SKM-1 (cell line): ENCODE data around the gene CCNYL1.
"Not testable (repeated sequence)": the region's sequence is repeated elsewhere in the genome, so short reads cannot be mapped to it uniquely, and the experiment has no call there.

Experiments used
- DNase-seq: peaks from one replicate; lab custom pipeline; 2025; ENCODE audit not compliant: unreplicated experiment; lab: John Stamatoyannopoulos, UW

CCNYL1 gene

DNA sequence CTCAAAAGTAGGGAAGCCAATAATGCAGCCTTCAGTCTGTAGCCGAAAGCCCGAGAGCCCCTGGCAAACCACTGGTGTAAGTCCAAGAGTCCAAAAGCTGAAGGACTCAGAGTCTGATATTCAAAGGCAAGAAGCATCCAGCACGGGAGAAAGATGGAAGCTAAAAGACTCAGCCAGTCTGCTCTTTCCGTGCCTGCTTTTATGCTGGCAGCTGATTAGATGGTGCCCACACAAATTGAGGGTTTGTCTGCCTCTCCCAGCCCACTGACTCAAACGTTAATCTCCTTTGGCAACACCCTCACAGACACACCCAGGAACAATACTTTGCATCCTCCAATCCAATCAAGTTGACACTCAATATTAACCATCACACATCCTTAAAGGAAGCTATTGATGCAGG lies 14.5 kb upstream of the CCNYL1 start:
- DNase-seq = not testable (repeated sequence)

- no peak for DNase-seq
Measured at GRCh38 chr2:207697411-207697810, 14.0 kb upstream of the CCNYL1 start.

- DNase-seq = no peak
Measured at GRCh38 chr2:207698301-207698700, 13.1 kb upstream of the CCNYL1 start.

- no peak for DNase-seq
Measured at GRCh38 chr2:207704078-207704477, 7.4 kb upstream of the CCNYL1 start.

DNA sequence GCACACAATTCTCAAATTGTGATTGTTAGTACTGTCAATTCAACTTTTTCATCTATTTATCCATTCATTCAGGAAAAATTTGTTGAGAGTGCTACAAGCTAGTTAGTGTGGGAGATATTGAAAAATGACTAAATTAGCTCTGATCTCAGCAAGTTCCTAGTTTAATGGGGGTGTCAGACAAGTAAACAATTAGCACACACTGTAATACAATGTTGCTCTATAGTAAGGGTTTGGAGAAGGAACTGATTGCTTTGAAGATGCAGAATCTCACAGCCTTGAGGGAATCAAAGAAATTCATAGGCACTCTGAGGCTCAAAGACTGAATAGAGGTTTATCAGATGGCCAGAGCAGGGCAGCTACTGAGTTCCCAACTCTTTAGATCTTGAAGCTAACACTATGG lies 6.8 kb upstream of the CCNYL1 start:
- DNase-seq = no peak

DNA sequence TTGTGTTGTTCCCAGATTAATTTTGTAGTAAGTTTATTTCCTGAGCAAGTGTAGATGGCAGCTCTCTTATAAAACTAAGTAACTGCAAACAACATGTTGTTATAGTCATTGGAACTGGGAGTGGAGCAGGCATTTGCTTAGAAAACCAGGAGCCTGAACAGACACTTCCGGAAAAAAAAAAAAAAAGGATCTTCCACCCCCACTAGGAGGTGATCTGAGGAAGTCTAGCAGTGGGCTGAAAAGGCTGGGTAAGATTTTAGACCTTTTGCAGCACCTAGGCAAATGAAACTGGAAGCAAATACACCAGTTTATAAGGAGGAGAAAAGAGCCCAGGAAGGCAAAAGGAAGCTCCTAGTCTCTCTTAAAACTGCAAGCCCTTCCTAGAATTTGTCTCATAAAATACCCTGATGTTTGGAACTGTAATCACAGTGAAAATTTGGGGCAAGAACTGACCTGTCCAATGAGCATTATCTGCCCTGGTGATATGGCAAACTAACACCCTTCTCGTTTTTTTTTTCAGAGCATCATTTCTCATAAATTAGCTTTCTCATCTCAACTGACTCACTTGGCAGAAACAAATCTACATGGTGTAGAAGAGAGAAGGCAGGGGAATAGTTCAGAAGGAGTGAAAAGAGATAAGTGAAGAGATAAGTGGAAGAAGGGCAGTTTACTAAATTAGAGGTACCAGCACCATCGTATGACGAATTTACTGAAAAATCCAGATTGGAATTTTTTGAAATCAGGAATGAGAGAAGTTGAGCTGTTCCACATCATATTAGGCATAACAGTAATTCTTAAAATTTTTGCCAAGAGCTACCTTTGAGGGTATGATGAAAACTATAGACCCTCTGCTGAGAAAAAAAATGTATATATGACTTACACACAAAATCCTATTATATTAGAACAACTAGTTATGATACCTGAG lies 4.2 kb upstream of the CCNYL1 start:
- DNase-seq = no peak

GRCh38 chr2:207711750-207712530 lies 500 bp downstream of the CCNYL1 start:
- DNase-seq = no peak

DNA sequence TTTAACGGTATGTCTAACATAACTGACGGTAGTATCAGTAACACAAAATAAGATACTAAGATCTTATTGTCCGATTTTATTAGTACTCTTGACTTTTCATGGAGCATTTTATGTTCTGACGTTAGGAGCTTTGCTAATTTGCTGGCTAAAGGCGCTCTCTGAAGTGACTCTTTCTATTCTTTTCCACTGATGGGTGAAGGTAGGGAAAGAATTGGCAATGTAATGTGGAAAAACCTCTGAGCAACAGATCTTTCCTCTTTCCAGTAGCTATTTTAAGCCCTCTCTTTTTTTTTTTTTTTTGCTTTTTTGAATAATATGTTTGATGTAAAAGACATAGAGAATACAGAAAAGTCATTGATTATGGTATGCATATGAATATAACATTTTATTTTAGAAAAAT lies 4.6 kb downstream of the CCNYL1 start:
- DNase-seq = no peak

GRCh38 chr2:207718521-207718920 lies 7.1 kb downstream of the CCNYL1 start:
- no peak for DNase-seq

DNA sequence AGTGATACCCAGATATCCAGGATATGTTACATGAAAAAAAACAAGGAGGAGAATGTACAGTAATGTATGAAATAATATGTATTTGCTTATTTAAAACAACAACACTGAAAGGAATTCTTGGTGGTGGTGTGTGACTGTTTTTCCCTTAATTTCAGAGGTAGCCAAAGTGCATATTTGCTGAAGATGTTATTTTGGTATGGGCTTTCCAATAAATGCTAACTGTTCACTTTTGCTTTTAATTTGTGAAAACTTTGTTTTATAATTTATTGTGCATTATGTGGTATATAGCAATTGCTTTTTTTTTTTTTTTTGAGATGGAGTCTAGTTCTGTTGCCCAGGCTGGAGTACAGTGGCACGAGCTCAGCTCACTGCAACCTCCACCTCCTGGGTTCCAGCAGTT lies 7.6 kb downstream of the CCNYL1 start:
- no peak for DNase-seq

DNA sequence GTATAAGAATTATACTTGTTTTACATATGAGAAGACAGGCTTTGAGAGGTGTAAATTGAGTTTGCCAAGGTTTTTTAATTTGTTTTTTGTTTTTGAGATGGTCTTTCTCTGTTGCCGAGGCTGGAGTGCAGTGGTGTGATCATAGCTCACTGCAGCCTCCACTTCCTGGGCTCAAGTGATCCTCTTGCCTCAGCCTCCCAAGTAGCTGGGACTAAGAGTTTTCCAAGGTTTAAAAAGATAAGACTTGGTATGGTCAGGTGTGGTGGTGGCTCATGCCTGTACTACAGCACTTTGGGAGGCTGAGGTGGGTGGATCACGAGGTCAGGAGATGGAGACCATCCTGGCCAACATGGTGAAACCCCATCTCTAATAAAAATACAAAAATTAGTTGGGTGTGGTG lies 8.2 kb downstream of the CCNYL1 start:
- DNase-seq = not testable (repeated sequence)

- DNase-seq = no peak
Measured at GRCh38 chr2:207720517-207721187, 9.2 kb downstream of the CCNYL1 start.

- DNase-seq = no peak
Measured at GRCh38 chr2:207722773-207723424, 11.5 kb downstream of the CCNYL1 start.

DNA sequence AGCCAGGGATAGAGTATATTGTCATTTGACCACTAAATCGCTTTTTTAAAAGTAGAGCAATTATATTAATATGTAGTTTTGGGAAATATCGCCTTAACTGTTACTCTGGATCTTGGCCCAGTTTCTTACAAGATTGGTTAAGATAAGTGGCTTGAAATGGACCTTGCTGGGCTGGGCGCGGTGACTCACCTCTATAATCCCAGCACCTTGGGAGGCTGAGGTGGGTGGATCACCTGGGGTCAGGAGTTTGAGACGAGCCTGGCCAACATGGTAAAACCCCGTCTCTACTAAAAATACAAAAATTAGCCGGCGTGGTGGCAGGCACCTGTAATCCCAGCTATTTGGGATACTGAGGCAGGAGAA lies 12.0 kb downstream of the CCNYL1 start:
- DNase-seq = not testable (repeated sequence)

GRCh38 chr2:207724113-207724512 lies 12.7 kb downstream of the CCNYL1 start:
- DNase-seq = no peak

DNA sequence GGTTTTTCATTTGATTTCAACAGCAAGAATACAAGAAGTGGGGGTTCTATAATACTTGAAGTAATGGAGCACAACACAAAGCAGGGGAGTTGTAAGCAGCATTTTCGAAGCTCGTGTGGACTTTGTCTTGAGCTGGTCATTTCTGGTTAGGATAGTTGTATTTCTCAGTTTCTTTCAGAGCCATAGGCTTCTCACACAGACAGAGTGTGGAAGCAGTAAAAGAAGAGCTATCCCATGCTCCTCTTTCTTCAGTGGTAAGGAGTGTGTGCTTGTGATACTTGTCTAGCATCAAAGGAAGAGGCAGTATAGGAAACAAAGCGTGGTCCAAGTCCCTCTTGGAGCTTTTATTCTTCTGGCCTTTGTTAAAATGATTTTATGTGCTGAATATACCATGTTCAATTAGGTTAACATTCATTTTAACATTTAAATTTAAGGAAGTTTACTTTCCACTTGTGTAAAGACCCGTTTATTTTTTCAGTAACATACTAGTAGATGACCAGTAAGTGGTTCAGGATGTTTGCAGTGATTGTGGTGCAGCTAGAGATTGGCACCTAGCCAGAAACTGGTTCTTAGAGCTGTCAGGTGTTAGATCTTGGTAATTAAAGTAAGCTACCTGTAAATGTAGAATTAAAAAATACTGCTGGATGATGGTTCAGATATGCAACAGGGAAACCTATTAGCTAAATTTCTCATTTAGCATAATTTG lies 14.6 kb downstream of the CCNYL1 start:
- DNase-seq = no peak

DNA sequence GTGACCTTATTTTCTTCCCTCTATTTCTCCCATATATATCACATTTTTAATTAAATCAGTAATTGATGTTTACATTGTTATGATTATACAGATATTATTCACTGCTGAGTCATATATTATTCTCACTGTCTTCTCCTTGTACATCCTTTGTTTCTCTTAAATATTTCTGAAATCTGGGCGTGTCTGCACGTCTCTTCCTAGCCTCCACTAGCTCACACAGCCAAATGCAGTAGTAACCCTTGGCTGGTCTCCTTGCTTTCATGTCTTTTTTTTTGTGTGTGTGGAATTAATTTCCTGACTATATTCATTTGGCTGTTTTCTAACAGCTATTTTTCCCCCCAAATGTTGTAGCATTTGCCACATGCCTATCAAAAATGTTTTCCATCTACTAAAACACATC lies 15.8 kb downstream of the CCNYL1 start:
- no peak for DNase-seq

DNA sequence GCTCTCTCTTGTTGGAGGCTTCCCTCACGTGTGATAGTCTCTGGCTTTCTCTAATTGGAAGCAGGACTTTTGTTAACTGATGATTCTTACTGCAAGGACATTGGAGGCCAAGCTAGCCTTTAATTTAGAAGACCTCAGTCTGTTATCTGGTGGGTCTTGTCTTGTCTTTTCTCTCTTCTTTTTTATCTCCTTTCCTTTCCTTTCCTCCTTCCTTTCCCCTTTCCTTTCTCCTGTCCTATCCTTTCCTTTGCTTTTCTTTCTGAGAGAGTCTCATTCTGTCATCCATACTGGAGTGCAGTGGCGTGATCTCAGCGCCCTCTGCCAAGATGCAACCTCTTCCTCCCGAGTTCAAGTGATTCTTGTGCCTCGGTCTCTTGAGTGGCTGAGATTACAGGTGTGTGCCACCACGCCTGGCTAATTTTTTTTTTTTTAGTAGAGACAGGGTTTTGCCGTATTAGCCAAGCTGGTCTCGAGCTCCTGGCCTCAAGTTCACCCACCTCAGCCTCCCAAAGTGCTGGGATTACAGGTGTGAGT lies 18.1 kb downstream of the CCNYL1 start:
- no peak for DNase-seq

- DNase-seq = no peak
Measured at GRCh38 chr2:207731138-207731537, 19.7 kb downstream of the CCNYL1 start.

DNA sequence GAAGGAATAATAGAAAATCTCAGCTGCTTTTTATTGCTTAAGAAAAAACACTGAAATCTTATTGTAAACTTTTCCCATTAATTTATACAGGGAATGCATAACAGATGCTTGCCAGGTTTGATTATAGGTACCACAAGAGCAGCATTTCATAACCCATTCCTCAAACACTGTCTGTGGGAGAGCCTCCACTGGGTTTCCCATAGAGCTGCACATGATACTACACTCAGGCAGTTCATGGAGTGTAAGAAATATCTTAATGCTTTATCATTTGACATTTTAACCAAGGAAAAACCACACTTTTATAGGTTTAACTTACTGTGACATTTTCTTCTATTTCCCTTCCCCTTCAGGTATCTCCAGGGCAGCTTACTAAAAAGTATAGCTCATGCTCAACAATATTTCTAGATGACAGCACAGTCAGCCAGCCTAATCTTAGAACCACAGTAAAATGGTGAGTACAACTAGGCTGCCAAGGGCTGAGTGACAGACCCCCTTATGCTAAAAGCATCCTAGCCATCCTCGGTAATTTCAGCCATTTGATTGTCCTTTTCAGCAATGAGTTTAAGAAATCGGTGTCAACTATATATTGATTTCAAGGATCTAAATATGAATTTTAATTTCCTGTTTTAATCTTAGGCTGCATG lies 22.3 kb downstream of the CCNYL1 start:
- no peak for DNase-seq
